GM13977 (cell line): ENCODE measurements around the gene RTF1.

Source experiments
- DNase-seq: peaks from one replicate; pipeline ENCODE4 v3.0.0; 2012; ENCODE audit warnings: low spot score
- in situ Hi-C: fragments of 300-500 bp; cut with MboI; formaldehyde crosslinking; loops from one replicate; pipeline ENCODE4 v1.12.0; 2022; ENCODE audit warnings: low sequenced_read_pairs, low pct_unique_long_range_greater_than_20kb, mixed read lengths, inconsistent platforms; ENCODE audit not compliant: unreplicated experiment
- TF ChIP-seq, protein P1 (sequence below): IDR thresholded peaks from 2 replicates; pipeline ENCODE4 v1.5.1; 2012; ENCODE audit warnings: mild to moderate bottlenecking, control low read depth; ENCODE audit not compliant: insufficient read depth; ENCODE audit errors: extremely low read depth, missing control alignments

RTF1 gene

DNA sequence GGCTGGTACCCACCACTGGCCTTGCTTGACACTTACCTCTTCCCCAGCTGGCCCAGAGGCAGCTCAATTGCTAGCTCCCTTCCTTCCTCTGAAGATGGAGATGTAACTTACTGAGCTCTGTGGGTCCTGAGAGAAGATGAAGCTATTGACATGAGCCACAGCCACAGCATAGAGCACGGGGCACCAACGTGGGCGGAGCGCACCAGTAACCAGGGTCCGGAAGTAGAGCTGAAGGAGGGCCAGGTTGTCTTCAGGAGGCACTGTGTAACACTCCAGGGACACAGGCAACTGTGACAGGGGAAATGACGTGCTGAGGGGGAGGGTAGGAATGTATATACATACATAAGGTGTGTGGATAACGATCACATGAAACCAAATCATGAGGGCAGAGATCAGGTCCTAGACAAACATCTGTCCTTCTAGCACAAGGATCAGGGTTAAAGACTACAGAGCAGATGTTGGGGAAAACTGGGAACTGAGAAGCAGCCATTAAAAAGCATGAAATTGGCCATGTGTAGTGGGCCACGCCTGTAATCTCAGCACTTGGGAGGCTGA lies 101.1 kb downstream of the RTF1 start:
- no peak for DNase-seq
- TF ChIP-seq, protein P1, sequence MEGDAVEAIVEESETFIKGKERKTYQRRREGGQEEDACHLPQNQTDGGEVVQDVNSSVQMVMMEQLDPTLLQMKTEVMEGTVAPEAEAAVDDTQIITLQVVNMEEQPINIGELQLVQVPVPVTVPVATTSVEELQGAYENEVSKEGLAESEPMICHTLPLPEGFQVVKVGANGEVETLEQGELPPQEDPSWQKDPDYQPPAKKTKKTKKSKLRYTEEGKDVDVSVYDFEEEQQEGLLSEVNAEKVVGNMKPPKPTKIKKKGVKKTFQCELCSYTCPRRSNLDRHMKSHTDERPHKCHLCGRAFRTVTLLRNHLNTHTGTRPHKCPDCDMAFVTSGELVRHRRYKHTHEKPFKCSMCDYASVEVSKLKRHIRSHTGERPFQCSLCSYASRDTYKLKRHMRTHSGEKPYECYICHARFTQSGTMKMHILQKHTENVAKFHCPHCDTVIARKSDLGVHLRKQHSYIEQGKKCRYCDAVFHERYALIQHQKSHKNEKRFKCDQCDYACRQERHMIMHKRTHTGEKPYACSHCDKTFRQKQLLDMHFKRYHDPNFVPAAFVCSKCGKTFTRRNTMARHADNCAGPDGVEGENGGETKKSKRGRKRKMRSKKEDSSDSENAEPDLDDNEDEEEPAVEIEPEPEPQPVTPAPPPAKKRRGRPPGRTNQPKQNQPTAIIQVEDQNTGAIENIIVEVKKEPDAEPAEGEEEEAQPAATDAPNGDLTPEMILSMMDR, result no peak
- in situ Hi-C loops, result no loop called here

DNA sequence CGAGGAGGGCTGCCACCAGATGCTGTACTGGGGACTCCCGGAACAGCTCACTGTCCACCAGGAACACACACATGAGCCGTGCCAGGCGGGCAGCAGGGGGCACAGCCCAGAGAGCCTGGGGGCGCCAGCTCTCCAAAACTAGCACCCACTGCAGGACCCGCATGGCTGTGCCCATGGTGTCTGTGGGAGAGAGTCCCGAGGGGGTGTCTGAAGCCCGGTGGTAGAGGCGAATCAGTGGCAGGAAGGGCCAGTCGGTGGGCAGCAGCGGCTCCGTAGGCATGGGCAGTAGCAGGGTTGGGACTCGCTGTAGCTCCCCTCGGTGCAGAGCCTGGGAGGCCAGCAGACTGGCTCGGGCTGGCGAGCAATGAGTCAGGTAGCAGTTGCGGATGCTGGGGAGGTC lies 103.7 kb downstream of the RTF1 start:
- TF ChIP-seq, protein P1, result no peak
- in situ Hi-C loops, result no loop called here
- DNase-seq, result no peak

DNA sequence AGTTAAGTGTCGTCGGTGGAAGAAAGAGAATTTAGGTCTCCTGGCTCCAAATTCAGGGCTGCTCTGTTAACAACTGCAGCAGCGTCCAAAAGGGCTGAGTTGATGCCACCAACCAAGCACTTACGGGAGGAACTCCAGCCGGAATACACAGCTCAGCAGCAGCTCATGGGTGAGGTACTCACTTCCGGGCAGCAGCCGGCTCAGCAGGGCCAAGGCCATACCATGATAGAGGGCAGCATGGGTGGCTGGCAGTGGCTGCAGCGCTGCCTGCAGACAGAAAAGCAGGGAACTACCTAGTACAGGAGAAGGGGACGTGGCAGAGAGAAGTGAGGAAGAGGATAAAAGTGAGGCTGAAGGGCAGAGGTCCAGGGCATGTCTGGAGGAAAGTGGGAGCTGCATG lies 104.7 kb downstream of the RTF1 start:
- in situ Hi-C loops, result no loop called here
- DNase-seq, result no peak
- TF ChIP-seq, protein P1, result no peak

DNA sequence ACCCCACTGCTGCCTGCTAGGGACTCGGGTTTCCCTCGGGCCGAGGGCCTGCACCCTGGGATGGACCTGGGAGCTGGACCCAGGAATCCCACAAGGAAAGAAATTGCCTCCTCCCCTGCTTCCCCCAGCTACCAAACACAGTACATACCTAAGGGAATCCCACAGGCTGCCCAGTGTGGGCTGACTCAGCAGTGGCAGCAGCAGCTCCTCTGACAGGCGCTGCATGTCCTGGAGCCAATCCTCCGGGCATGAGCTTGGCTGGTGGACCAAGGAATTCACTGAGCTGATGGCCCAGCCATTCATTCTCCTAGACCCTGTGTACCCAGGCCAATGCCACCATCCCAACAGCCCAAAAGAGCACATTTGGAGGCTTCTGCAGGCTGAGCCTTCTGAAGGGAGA lies 106.2 kb downstream of the RTF1 start:
- TF ChIP-seq, protein P1, result no peak
- in situ Hi-C loops, result no loop called here
- DNase-seq, result no peak

DNA sequence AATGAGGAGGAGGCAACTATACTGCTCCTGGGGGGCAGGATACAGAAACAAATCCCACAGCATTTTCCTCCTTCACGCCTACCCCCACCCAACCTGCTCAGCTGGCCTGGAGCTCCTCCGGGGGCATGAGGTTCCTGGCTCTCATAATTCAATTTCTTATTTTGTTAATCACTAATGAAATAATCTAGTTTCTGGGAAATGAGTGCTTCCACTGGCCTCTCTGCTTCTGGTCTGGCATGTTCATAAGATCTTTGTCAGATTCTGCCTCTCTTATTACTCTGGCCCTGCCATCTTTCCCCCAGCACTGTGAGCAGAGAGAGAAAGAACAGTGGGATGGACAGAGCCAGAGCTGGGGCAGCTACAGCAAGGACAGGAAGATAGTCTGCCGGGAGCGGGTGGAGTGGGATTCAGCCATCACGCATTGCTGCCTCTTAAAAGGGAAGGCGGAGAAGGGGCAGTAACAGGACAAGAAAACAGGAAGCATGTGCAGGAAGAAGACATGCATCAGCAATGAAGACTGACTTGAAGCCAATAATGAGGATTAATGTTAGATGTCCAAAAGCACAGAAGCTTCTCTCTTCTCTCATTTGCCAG lies 113.6 kb downstream of the RTF1 start:
- no peak for DNase-seq
- TF ChIP-seq, protein P1, result no peak
- in situ Hi-C loops, result no loop called here
